HepG2 (cell line): ENCODE data around the gene TBX10. TPM values are rescaled to one million over a fixed set of nuclear protein-coding genes. Genes with fewer than 3 reads are reported as not detected.
A peak's percentile ranks its signal among the peaks of the same experiment; 100 is the strongest.

Experiments used
- ATAC-seq: fragments of 200-7000 bp; cut with Tn5 transposase; 3 replicates; pipeline ENCODE4 v1.9.1; 2020; ENCODE audit warnings: mild to moderate bottlenecking, moderate library complexity
- BruUV-seq: library from RNA; stranded (reverse); fragments of 400-500 nt; replicated peaks from 2 replicates; lab custom pipeline; 2021; lab: Mats Ljungman, UMichigan
- CTCF ChIA-PET: fragments of 300-600 bp; formaldehyde crosslinking; extraction: SDS; loops from one replicate; lab custom pipeline; 2021; ENCODE audit warnings: low total read pairs, inconsistent platforms, low intra/inter-chr PET ratio; lab: Yijun Ruan, JAX
- POLR2A ChIA-PET: fragments of 350-600 bp; sonication (Branson Sonifier 250); formaldehyde crosslinking; loops from one replicate; lab custom pipeline; 2020; ENCODE audit warnings: antibody characterized with exemption, inconsistent platforms; lab: Yijun Ruan, JAX
- DNase-seq: peaks from one replicate; pipeline ENCODE4 v3.0.0-alpha.2; 2015; ENCODE audit warnings: low spot score
- FAIRE-seq: peaks from 3 replicates; lab custom pipeline; 2011; peaks lifted over from hg19 to GRCh38; lab: Jason Lieb, UNC
- H2AFZ ChIP-seq: one replicate; pipeline ENCODE4 v1.6.1; 2011; ENCODE audit warnings: low read length, inconsistent platforms
- H3K27ac ChIP-seq: fragments of 300-600 bp; 3 replicates; pipeline ENCODE4 v1.8.0; 2011; ENCODE audit warnings: mixed run types, mild to moderate bottlenecking, mixed read lengths, low read length, inconsistent platforms; ENCODE audit not compliant: insufficient read depth; ENCODE audit errors: extremely low read length
- H3K27me3 ChIP-seq, 2 experiments: fragments of 200-600 bp in 1 of 2; 2 replicates in 1 of 2; 3 replicates in 1 of 2; pipeline versions ENCODE4 v1.6.0 to v1.8.0; 2011; ENCODE audit warnings: low read length in 2 of 2, mild to moderate bottlenecking in 2 of 2, moderate library complexity in 2 of 2, inconsistent platforms in 1 of 2; ENCODE audit not compliant: insufficient read depth in 2 of 2, control insufficient read depth in 1 of 2
- H3K36me3 ChIP-seq, 2 experiments: fragments of 200-600 bp in 1 of 2; replicated peaks in 1 of 2; 2 replicates in 1 of 2; 3 replicates in 1 of 2; pipeline versions ENCODE4 v1.5.1 to v1.8.0; 2011; ENCODE audit warnings: low read length in 2 of 2, inconsistent platforms in 1 of 2; ENCODE audit not compliant: insufficient read depth in 2 of 2, control insufficient read depth in 1 of 2
- H3K4me1 ChIP-seq: 2 replicates; pipeline ENCODE4 v1.5.1; 2012; ENCODE audit warnings: low read length, inconsistent platforms; ENCODE audit not compliant: insufficient read depth
- H3K4me2 ChIP-seq: 2 replicates; pipeline ENCODE4 v1.6.0; 2011; ENCODE audit warnings: low read depth, low read length, inconsistent platforms
- H3K4me3 ChIP-seq, 3 experiments: fragments of 200-600 bp in 1 of 3; sonication (generic), shearing (Covaris generic) in 1 of 3; replicated peaks in 1 of 3; 2 replicates each; pipeline ENCODE4 v1.5.1; 2011 to 2016; ENCODE audit warnings: low read length in 3 of 3, inconsistent platforms in 2 of 3, low read depth in 2 of 3, mild to moderate bottlenecking in 2 of 3, control low read depth in 1 of 3, mixed read lengths in 1 of 3; ENCODE audit not compliant: insufficient read depth in 1 of 3
- H3K79me2 ChIP-seq: one replicate; pipeline ENCODE4 v1.6.1; 2011; ENCODE audit warnings: low read length, inconsistent platforms; ENCODE audit not compliant: insufficient read depth
- H3K9ac ChIP-seq: 2 replicates; pipeline ENCODE4 v1.6.0; 2011; ENCODE audit warnings: mild to moderate bottlenecking, low read depth, low read length, inconsistent platforms; ENCODE audit not compliant: insufficient read depth
- H3K9me3 ChIP-seq: 2 replicates; pipeline ENCODE4 v1.5.1; 2012; ENCODE audit warnings: mild to moderate bottlenecking, low read length
- H4K20me1 ChIP-seq: 2 replicates; pipeline ENCODE4 v1.6.0; 2011; ENCODE audit warnings: inconsistent platforms, mild to moderate bottlenecking, low read length, moderate library complexity; ENCODE audit not compliant: insufficient read depth
- AKAP8 ChIP-seq: sonication (generic); formaldehyde crosslinking; IDR thresholded peaks from 2 replicates; pipeline ENCODE4 v1.5.1; 2020; ENCODE audit warnings: mild to moderate bottlenecking, missing genetic modification reagents
- ATF7 ChIP-seq, 2 experiments: fragments of 450-650 bp in 1 of 2; sonication (generic) in 1 of 2; formaldehyde crosslinking in 1 of 2; IDR thresholded peaks; 2 replicates each; pipeline versions ENCODE4 v1.4.0 to v1.6.1; 2016 to 2020; ENCODE audit warnings: antibody characterized with exemption in 1 of 2, mild to moderate bottlenecking in 1 of 2, missing genetic modification reagents in 1 of 2
- DRAP1 ChIP-seq: IDR thresholded peaks from 2 replicates; pipeline ENCODE4 v1.6.1; 2016; ENCODE audit warnings: missing genetic modification reagents, missing compliant biosample characterization
- FOXP4 ChIP-seq: sonication (generic); formaldehyde crosslinking; IDR thresholded peaks from 2 replicates; pipeline ENCODE4 v1.4.0; 2020; ENCODE audit warnings: missing genetic modification reagents
- HES4 ChIP-seq: sonication (generic); formaldehyde crosslinking; IDR thresholded peaks from 2 replicates; pipeline ENCODE4 v1.9.0; 2021; ENCODE audit warnings: mild to moderate bottlenecking, missing genetic modification reagents, borderline replicate concordance
- HNRNPK ChIP-seq: fragments of 200-400 bp; formaldehyde crosslinking; IDR thresholded peaks from 2 replicates; pipeline ENCODE4 v1.6.1; 2018; ENCODE audit warnings: low read length, low read depth, moderate library complexity, mild to moderate bottlenecking; ENCODE audit not compliant: poor library complexity, severe bottlenecking
- MAF1 ChIP-seq: sonication (generic); formaldehyde crosslinking; IDR thresholded peaks from 2 replicates; pipeline ENCODE4 v1.5.0; 2020; ENCODE audit warnings: missing genetic modification reagents, borderline replicate concordance
- MTA3 ChIP-seq: sonication (generic); formaldehyde crosslinking; IDR thresholded peaks from 2 replicates; pipeline ENCODE4 v1.4.0; 2020; ENCODE audit warnings: missing genetic modification reagents
- PRPF4 ChIP-seq: fragments of 200-400 bp; formaldehyde crosslinking; IDR thresholded peaks from 2 replicates; pipeline ENCODE4 v1.6.1; 2016; ENCODE audit warnings: low read length, low read depth; ENCODE audit not compliant: poor library complexity, severe bottlenecking
- RBAK ChIP-seq: sonication (generic); formaldehyde crosslinking; IDR thresholded peaks from 2 replicates; pipeline ENCODE4 v1.5.1; 2020; ENCODE audit warnings: mild to moderate bottlenecking, missing genetic modification reagents
- REPIN1 ChIP-seq: sonication (generic); formaldehyde crosslinking; IDR thresholded peaks from 2 replicates; pipeline ENCODE4 v1.8.0; 2022; ENCODE audit warnings: missing genetic modification reagents, low read depth, mild to moderate bottlenecking, borderline replicate concordance
- SOX13 ChIP-seq, 3 experiments: fragments of 450-650 bp in 1 of 3; sonication (generic) in 1 of 3; formaldehyde crosslinking in 1 of 3; IDR thresholded peaks in 2 of 3; conservative IDR thresholded peaks in 1 of 3; 2 replicates each; pipeline versions ENCODE4 v1.5.0 to v1.6.1; 2016 to 2020; ENCODE audit warnings: antibody characterized with exemption in 1 of 3, mild to moderate bottlenecking in 1 of 3, missing compliant biosample characterization in 1 of 3, missing genetic modification reagents in 1 of 3, moderate library complexity in 1 of 3
- TAF1 ChIP-seq: sonication (generic); formaldehyde crosslinking; IDR thresholded peaks from 2 replicates; pipeline ENCODE4 v1.4.0; 2020; ENCODE audit warnings: missing genetic modification reagents
- ZC3H13 ChIP-seq: sonication (generic); formaldehyde crosslinking; IDR thresholded peaks from 2 replicates; pipeline ENCODE4 v1.8.1; 2023; ENCODE audit warnings: mild to moderate bottlenecking, missing genetic modification reagents, moderate library complexity
- ZNF253 ChIP-seq: sonication (generic); formaldehyde crosslinking; IDR thresholded peaks from 2 replicates; pipeline ENCODE4 v1.8.0; 2022; ENCODE audit warnings: mild to moderate bottlenecking, missing genetic modification reagents, borderline replicate concordance
- ZNF331 ChIP-seq: sonication (generic); formaldehyde crosslinking; IDR thresholded peaks from 2 replicates; pipeline ENCODE4 v1.4.0; 2020; ENCODE audit warnings: missing genetic modification reagents
- ZNF780A ChIP-seq: sonication (generic); formaldehyde crosslinking; IDR thresholded peaks from 2 replicates; pipeline ENCODE4 v1.8.0; 2022; ENCODE audit warnings: mild to moderate bottlenecking, missing genetic modification reagents, moderate library complexity
- ZNF784 ChIP-seq: sonication (generic); formaldehyde crosslinking; IDR thresholded peaks from 2 replicates; pipeline ENCODE4 v1.5.1; 2020; ENCODE audit warnings: missing genetic modification reagents, mild to moderate bottlenecking, borderline replicate concordance
- ZNF788 ChIP-seq: sonication (generic); formaldehyde crosslinking; IDR thresholded peaks from 2 replicates; pipeline ENCODE4 v1.5.0; 2020; ENCODE audit warnings: mild to moderate bottlenecking, missing genetic modification reagents, borderline replicate concordance
- ZZZ3 ChIP-seq: sonication (generic); formaldehyde crosslinking; IDR thresholded peaks from 2 replicates; pipeline ENCODE4 v1.4.0; 2020; ENCODE audit warnings: missing genetic modification reagents, mild to moderate bottlenecking, borderline replicate concordance
- WGBS: methylation state at CpG from one replicate; pipeline ENCODE4 v1.1.6; 2017; ENCODE audit warnings: low lambda C conversion rate; 5-methylcytosine and 5-hydroxymethylcytosine counted together
- in situ Hi-C: cut with HindIII; loops from 2 replicates; pipeline ENCODE4 v1.10.0; 2017; ENCODE audit warnings: low pct_unique_long_range_greater_than_20kb; ENCODE audit not compliant: extremely low pct_ligation_motif_present
- intact Hi-C: fragments of 100-400 bp; cut with micrococcal nuclease; formaldehyde crosslinking; loops from one replicate; pipeline ENCODE4 v1.10.0; 2022; ENCODE audit not compliant: unreplicated experiment
- polyA plus RNA-seq, 8 experiments: library from polyadenylated mRNA; depleted of rRNA in 3 of 8; stranded (reverse) in 7 of 8; unstranded in 1 of 8; fragments of >200 nt; fragmentation: Illumina TruSeq in 4 of 8; extraction: Trizol in 4 of 8; gene quantifications; 2 replicates each; pipeline versions ENCODE4 v1.2.1 to v1.2.3, GENCODE V29; 2011 to 2016; ENCODE audit warnings: low read depth in 4 of 8, missing spikeins in 1 of 8, mixed read lengths in 1 of 8; ENCODE audit not compliant: insufficient read depth in 1 of 8
- total RNA-seq, 5 experiments: library from RNA; depleted of rRNA; stranded (reverse); fragments of >200 nt; fragmentation: Illumina TruSeq; extraction: Trizol; gene quantifications; 2 replicates each; pipeline ENCODE4 v1.2.3, GENCODE V29; 2016; ENCODE audit warnings: low read depth in 1 of 5

The TBX10 gene
- total and polyA plus RNA-seq, 2 of the 13 experiments (the other 11 are each of a cell fraction or from before 2014, with no cell fraction given) = 0.27 to 1.7 TPM

DNA sequence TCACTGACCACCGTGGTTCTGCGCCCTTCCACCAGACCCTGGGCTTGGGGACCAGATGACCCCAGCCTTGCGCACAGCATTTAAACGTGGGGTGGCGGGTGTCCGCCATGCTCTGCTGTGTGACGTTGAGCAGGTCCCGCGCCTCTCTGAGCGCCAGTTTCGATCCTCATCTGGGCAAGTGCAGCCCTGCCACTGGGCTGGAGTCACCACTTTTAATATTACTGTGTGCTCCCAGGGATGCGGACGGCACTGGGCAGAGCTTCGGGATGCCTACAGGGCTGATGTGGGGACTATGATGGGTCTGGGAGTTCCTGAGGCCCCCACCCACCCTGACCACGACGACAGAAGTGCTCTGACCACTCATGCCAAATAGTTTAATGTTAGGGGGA lies 8.6 kb downstream of the TBX10 start (continued):
- TF ChIP-seq ZNF331 (CRISPR knock-in tag) = no peak
- TF ChIP-seq HES4 = no peak
- TF ChIP-seq ZNF788 (CRISPR knock-in tag) = no peak
- peak; percentile 44; the same call in 1 of the 2 replicates for TF ChIP-seq ZC3H13 (CRISPR knock-in tag)
- no peak for TF ChIP-seq ZNF780A
- TF ChIP-seq REPIN1 (CRISPR knock-in tag) = no peak
- no peak for TF ChIP-seq MAF1
- TF ChIP-seq RBAK = no peak
- no peak for TF ChIP-seq HNRNPK
- no peak for TF ChIP-seq ATF7 (IDR thresholded peaks at IDR 0.05)
- no peak for TF ChIP-seq ATF7 (CRISPR knock-in tag; IDR thresholded peaks at IDR 0.05)

DNA sequence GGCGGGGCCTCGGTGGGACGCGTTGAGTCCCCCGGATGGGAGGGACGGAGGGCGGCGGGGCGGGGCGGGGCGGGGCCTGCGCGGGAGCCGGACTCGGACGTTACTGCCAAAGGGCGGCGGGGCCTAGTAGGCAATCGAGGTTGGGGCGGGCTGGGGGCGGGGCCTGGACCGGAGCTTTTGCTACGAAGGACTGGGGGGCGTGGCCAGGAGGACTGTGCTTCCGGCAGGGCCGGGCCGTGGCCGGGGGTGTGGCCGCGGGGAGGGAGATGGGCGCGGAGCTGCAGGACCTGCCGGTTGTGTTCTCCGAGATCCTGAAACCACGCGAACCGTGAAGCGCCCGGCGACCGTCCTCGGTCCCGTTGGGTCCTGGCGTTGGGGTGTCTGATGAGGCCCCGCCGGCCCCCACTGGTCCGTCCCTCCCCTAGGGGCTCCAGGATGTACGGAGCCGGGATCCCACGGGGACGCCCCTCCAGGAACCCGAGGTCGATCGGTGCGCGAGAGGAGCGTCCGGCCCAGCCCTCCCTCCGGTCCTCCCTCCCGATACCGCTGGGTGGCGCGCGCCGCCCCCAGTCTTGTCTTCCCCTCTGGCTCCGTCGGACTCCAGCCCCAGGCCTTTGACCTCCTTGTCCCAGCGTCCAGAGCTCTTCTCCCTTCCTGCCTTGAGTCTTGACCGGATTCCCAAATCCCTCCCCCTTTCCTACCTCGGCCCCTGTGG lies 9.2 kb downstream of the TBX10 start:
- Histone ChIP-seq H3K9ac (peak overlapping the region; percentile 77), H3K27ac (peak overlapping the region; percentile 84), H3K4me1 (peaks cover 64% of the 10 kb centered on the region), H3K4me3 (peak overlapping the region; percentile 49 to 86 (median 71)), H2AFZ (no peak overlapping the region), H3K9me3 (no peaks in the 10 kb centered on the region), H3K4me2 (peak overlapping the region; percentile 83), H3K79me2 (no peaks in the 10 kb centered on the region), H3K36me3 (no peaks in the 10 kb centered on the region), H3K27me3 (no peaks in the 10 kb centered on the region; a peak in 2 of 5 replicates), H4K20me1 (no peaks in the 10 kb centered on the region)
- BruUV-seq = TSS peak; percentile 71
- in situ Hi-C loops (no loop called here), intact Hi-C loops (loop anchor here (1.0 kb wide), 1 partner anchor 29 kb away; no protein-coding TSS in a partner anchor)
- under 1% methylated on average over 15 of the region's 70 CpGs for WGBS
- peak; percentile 23 for FAIRE-seq
- CTCF ChIA-PET = interaction anchor here (0.8 to 2.1 kb wide), 5 partner anchors 14 to 30 kb away, joined by 3 to 16 read pairs (median 5); no protein-coding TSS in a partner anchor
- ATAC-seq = peak; percentile 67
- POLR2A ChIA-PET = interaction anchor here (1.0 to 4.8 kb wide), 18 partner anchors 10 to 277 kb away, joined by 3 to 52 read pairs (median 6); partner anchors contain the start of genes ACY3, AIP, POLD4 and PPP1CA
- DNase-seq = peak; percentile 92
- no peak for TF ChIP-seq SOX13 (IDR thresholded peaks at IDR 0.05)
- TF ChIP-seq SOX13 (CRISPR knock-in tag; conservative IDR thresholded peaks at IDR 0.05 in 1 of 2, IDR thresholded peaks at IDR 0.05 in 1 of 2) = peak in 1 of 2 experiments; percentile 50; a peak in 1 of 4 replicates
- TF ChIP-seq MTA3 (CRISPR knock-in tag) = no peak
- TF ChIP-seq ZNF253 (CRISPR knock-in tag) = no peak
- TF ChIP-seq DRAP1 (CRISPR knock-in tag) = peak; percentile 86
- TF ChIP-seq PRPF4 = no peak
- peak; percentile 47 for TF ChIP-seq FOXP4 (CRISPR knock-in tag)
- TF ChIP-seq ZZZ3 (CRISPR knock-in tag) = no peak; the same call in 1 of the 2 replicates
- peak; percentile 76; the same call in 1 of the 2 replicates for TF ChIP-seq AKAP8
- TF ChIP-seq ZNF784 (CRISPR knock-in tag) = no peak
- TF ChIP-seq TAF1 = peak; percentile 55
